Thymus (tissue), 11 donors: ENCODE measurements around the gene STX1A. TPM values are rescaled to one million over a fixed set of nuclear protein-coding genes. Genes with fewer than 3 reads are reported as not detected.
A peak's percentile ranks its signal among the peaks of the same experiment; 100 is the strongest.

ENCODE experiments used
- DNase-seq, 9 donors: peaks; one replicate each; pipeline ENCODE4 v3.0.0-alpha.2; 2013; ENCODE audit warnings: low spot score in 9 of 9, low read depth in 6 of 9, missing footprints in 1 of 9
- H3K27ac ChIP-seq, 2 donors: one replicate each; pipeline ENCODE4 v1.5.1; 2013; ENCODE audit warnings: control low read depth in 1 of 2, low read depth in 1 of 2, low read length in 1 of 2, mild to moderate bottlenecking in 1 of 2, moderate library complexity in 1 of 2
- H3K27me3 ChIP-seq, 2 donors: one replicate each; pipeline ENCODE4 v1.5.1; 2013; ENCODE audit warnings: low read length in 1 of 2; ENCODE audit not compliant: control insufficient read depth in 2 of 2, insufficient read depth in 1 of 2
- H3K36me3 ChIP-seq, 2 donors: one replicate each; pipeline ENCODE4 v1.5.1; 2013; ENCODE audit warnings: low read length in 1 of 2, mild to moderate bottlenecking in 1 of 2, moderate library complexity in 1 of 2; ENCODE audit not compliant: control insufficient read depth in 2 of 2, insufficient read depth in 2 of 2
- H3K4me1 ChIP-seq, 2 donors: one replicate each; pipeline ENCODE4 v1.5.1; 2013; ENCODE audit warnings: low read length in 2 of 2; ENCODE audit not compliant: control insufficient read depth in 2 of 2, insufficient read depth in 2 of 2
- H3K4me3 ChIP-seq, 2 donors: one replicate each; pipeline ENCODE4 v1.5.1; 2013; ENCODE audit warnings: low read length in 2 of 2, control low read depth in 1 of 2, mild to moderate bottlenecking in 1 of 2
- H3K9me3 ChIP-seq, 2 donors: one replicate each; pipeline ENCODE4 v1.5.1; 2013; ENCODE audit warnings: low read length in 1 of 2, mild to moderate bottlenecking in 1 of 2; ENCODE audit not compliant: control insufficient read depth in 2 of 2, insufficient read depth in 1 of 2
- WGBS: extraction: QIAGEN DNeasy Blood & Tissue Kit; methylation state at CpG from one replicate; pipeline ENCODE4 v1.1.7; 2013; 5-methylcytosine and 5-hydroxymethylcytosine counted together
- polyA plus RNA-seq: library from polyadenylated mRNA; stranded (reverse); fragments of 200-250 nt; gene quantifications from one replicate; pipeline ENCODE4 v1.2.3, GENCODE V29; 2013
- total RNA-seq: library from RNA; stranded (reverse); fragments of 120-200 nt; gene quantifications from one replicate; pipeline ENCODE4 v1.2.4, GENCODE V29; 2013
- donor health status: healthy.

STX1A gene
- total and polyA plus RNA-seq, 2 donors: 2.2 to 5.4 TPM

DNA sequence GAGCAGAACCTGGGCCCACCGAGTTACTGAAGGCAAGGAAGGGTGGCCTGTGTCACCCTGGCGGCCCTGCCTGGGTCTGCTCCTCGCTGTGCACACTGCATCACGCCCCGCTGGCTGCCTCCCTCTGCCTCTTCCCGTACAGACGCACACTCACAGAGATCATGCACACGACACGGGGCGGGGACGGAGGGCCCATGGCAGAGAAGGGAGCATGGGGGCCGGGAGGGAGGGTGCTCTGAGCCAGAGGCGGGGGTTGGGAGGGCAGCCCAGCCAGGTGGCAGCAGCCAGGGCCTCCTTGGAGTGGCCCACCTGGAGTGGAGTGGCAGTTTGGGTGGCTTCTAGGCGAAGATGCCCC, 19.4 kb downstream of the STX1A start:
- Histone ChIP-seq H3K4me3 (no peak overlapping the region), H3K36me3 (peaks cover 37 to 42% of the 10 kb centered on the region in 2 donors), H3K27me3 (peaks cover 0 to 9% of the 10 kb centered on the region in 2 donors), H3K9me3 (no peaks in the 10 kb centered on the region), H3K4me1 (peaks cover 3 to 12% of the 10 kb centered on the region in 2 donors), H3K27ac (no peak overlapping the region)
- no peak for DNase-seq
- WGBS: 95% methylated on average over 14 of the region's 14 CpGs

DNA sequence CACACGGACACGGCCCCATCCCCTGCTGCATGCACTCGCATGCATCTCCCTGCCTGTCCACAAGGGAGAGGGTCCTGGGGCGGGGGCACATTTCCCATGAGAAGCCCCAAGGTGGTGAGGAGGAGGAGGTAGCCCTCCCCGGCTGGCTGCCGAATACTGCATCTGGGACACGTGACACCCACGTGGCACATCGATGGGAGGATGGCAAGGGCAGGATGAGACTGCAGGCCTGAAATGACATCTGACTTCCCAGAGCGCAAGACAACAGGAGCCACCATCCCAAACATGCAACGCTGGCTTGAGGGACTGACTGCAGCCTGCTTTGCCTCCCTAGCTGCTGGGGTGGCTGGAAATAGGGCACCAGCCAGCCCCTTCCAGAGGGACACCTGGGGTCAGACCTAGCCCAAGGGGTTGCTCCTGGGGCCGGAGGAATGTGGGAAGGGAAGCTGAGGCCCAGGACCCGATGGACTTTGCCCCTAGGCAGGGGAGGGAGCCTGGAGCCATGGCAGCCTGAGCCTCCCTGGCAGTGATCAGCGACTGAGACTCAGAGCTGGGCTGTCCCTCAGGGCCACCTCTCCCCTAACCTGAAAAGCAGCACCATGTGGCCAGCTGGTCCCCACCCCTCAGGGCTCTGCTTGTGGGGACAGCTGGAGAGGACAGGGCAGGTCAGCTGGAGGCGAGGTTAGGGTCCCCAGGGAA, 19.9 kb downstream of the STX1A start:
- Histone ChIP-seq H3K27ac (no peak overlapping the region), H3K4me1 (peaks cover 3 to 12% of the 10 kb centered on the region in 2 donors), H3K4me3 (no peak overlapping the region), H3K27me3 (peaks cover 0 to 9% of the 10 kb centered on the region in 2 donors), H3K9me3 (no peaks in the 10 kb centered on the region), H3K36me3 (peaks cover 39 to 47% of the 10 kb centered on the region in 2 donors)
- 97% methylated on average over 15 of the region's 15 CpGs for WGBS
- no peak for DNase-seq

DNA sequence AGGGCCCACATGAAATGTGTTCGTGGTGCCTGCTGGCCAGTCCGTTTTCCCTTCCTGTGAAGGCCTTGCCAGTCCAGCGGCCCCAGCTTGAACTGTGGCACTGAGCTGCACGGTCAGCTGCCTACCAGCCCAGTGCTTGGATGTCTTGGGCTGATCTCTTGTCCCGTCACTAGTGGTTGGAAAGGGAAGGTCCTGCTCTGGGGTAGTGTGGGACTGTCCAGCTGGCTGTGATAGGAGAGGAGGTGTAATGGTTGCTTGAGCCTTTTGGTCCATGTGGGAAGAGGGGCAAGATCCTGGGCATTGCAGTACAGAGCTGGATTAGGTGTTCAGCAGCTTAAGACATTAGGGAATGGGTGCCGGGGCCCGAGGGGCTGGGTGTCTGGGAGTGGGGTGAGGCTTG, 21.1 kb downstream of the STX1A start:
- no peak for DNase-seq
- H3K4me1 ChIP-seq: peaks cover 2 to 5% of the 10 kb centered on the region in 2 donors
- peaks cover 0 to 3% of the 10 kb centered on the region in 2 donors for H3K9me3 ChIP-seq
- H3K27ac ChIP-seq: no peak overlapping the region
- WGBS: 97% methylated on average over 7 of the region's 7 CpGs
- H3K4me3 ChIP-seq: no peak overlapping the region
- H3K27me3 ChIP-seq: peaks cover 0 to 6% of the 10 kb centered on the region in 2 donors
- peaks cover 50 to 58% of the 10 kb centered on the region in 2 donors for H3K36me3 ChIP-seq

DNA sequence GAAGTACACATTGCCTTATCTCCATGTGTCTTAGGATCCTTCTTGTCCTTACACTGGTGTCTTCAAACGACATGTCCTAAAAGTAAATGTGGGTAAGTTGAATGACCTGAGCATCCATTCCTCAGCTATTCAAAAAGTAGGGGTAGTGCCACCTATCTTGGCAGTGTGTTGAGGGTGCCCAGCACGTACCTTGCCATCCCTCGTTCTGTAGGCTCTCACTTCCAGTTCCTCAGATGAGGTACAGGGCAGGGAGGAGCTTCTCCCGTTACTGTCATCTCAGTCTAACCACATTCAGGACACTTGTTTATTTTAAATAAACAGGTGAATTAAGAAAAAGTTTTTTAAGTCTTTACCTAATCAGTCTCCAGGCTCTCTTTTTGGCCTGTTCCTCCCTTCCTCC, 23.1 kb downstream of the STX1A start:
- no peak overlapping the region for H3K4me3 ChIP-seq
- no peaks in the 10 kb centered on the region for H3K4me1 ChIP-seq
- H3K27ac ChIP-seq: no peak overlapping the region
- peaks cover 67 to 76% of the 10 kb centered on the region in 2 donors for H3K36me3 ChIP-seq
- DNase-seq: no peak
- H3K9me3 ChIP-seq: peaks cover 0 to 3% of the 10 kb centered on the region in 2 donors
- 94% methylated on average over 4 of the region's 4 CpGs for WGBS
- H3K27me3 ChIP-seq: no peaks in the 10 kb centered on the region

DNA sequence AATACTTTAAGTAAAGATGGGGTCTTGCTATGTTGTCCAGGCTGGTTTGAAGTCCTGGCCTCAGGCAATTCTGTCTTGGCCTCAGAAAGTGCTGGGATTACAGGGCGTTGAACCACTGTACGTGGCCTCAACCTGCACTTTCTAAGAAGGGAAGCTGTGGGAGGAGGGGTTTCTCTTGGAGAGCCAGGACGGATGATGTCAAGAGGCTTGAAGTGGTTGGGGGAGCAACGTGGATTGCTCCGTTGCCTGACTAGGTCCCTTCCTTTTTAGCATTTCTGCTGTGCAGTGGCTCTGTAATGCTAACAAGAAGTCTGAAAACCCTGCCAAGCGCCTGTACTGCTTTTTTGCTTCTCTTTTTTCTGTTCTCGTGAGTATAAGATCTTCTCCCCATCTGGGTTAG, 28.8 kb downstream of the STX1A start:
- Histone ChIP-seq H3K9me3 (peaks cover 0 to 3% of the 10 kb centered on the region in 2 donors), H3K4me3 (no peak overlapping the region), H3K4me1 (no peaks in the 10 kb centered on the region), H3K27me3 (no peaks in the 10 kb centered on the region), H3K36me3 (peaks cover 70 to 78% of the 10 kb centered on the region in 2 donors), H3K27ac (no peak overlapping the region)
- 96% methylated on average over 7 of the region's 7 CpGs for WGBS
- DNase-seq: no peak

DNA sequence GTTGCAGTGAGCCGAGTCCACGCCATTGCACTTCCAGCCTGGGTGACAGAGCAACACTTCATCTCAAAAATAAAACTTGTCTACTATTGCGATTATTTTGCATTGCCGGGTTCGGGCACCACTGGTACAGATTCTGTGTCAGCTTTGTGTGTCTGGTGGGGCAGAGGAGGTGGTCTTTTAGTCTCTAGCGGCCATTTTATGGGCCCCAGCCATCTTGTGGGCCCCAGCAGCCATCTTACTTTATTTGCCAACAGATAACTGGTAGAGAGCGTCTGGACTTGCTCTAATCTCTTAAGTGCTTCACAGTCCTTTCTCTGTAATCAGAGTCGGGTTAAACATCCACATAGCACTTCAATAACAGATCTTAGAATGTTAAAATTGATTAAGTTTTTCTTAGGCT, 31.2 kb downstream of the STX1A start:
- 98% methylated on average over 8 of the region's 8 CpGs for WGBS
- peaks cover 6% of the 10 kb centered on the region in 2 donors for H3K4me1 ChIP-seq
- H3K4me3 ChIP-seq: no peak overlapping the region
- H3K9me3 ChIP-seq: no peaks in the 10 kb centered on the region
- no peaks in the 10 kb centered on the region for H3K27me3 ChIP-seq
- no peak for DNase-seq
- H3K36me3 ChIP-seq: peaks cover 48 to 60% of the 10 kb centered on the region in 2 donors
- H3K27ac ChIP-seq: no peak overlapping the region

DNA sequence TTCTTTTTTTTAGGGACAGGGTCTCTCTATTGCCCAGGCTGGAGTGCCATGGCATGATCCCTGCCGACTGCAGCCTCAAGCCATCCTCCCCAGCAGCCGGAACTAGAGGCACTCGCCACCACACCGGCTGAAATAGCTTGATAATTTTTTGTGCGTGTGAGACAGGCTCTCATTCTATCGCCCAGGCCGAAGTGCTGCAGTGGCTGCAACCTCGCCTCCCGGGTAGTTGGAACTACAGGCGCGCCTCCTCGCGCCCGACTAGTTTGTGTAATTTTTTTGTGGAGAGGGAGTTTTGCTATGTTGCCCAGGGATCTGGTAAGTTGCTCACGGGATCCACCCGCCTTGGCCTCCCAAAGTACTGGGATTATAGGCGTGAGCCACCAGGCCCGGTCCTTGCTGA, 34.2 kb downstream of the STX1A start:
- H3K27ac ChIP-seq: no peak overlapping the region
- H3K36me3 ChIP-seq: peaks cover 29 to 38% of the 10 kb centered on the region in 2 donors
- WGBS: over 99% methylated on average over 18 of the region's 18 CpGs

DNA sequence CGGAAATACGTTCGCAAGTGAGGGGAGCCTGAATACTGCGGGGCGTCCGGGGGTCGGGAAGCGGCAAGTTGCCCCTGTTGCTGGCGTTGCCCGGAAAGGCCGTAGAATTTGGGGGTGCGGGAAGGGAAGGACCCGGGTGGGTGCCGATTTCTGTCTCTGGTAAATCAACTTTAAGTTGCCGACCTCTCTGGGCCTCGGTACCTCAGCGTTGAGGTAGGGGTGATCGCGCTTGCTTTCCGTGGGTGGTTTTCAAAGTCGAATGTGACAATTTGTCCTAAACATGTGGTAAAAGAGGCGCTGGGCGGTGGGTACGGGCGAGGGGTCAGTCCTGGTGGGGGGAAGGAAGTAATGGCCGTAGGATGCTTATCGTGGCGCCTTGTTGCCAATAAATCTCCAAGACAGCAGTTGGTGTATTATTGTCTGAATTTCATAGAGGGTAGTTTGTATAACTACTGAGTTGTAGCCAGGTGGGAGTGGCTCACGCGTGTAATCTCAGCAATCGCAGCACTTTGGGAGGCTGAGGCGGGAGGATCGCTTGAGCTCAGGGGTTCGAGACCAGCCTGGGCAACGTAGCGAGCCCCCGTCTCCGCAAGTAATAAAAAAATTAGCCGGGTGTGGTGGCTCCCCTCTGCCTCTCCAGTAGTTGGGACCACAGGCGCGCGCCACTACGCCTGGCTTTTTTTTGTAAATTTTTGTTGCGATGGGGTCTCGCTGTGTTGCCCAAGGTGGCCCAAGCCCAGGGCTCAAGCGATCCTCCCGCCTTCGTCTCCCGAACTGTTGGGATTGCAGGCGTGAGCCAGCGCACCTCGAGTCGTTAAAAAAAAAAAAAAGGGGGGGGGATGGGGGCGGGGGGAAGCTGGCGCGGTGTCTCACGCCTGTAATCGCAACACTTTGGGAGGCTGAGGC, 35.4 kb downstream of the STX1A start:
- Histone ChIP-seq H3K4me1 (peaks cover 20 to 21% of the 10 kb centered on the region in 2 donors), H3K9me3 (no peaks in the 10 kb centered on the region), H3K27me3 (no peaks in the 10 kb centered on the region), H3K27ac (peak overlapping the region; percentile 70 to 78), H3K4me3 (peak overlapping the region; percentile 75 to 90), H3K36me3 (peaks cover 28 to 37% of the 10 kb centered on the region in 2 donors)
- no peak for DNase-seq
- 33% methylated on average over 58 of the region's 58 CpGs for WGBS

More for the DNA sequence above, 34.2 kb downstream of the STX1A start:
- Histone ChIP-seq H3K9me3 (no peaks in the 10 kb centered on the region), H3K4me3 (no peak overlapping the region), H3K27me3 (no peaks in the 10 kb centered on the region), H3K4me1 (peaks cover 20 to 21% of the 10 kb centered on the region in 2 donors)
- DNase-seq: no peak
